Measurements from ENCODE around the gene MYH14. TPM values are rescaled to one million over a fixed set of nuclear protein-coding genes. Genes with fewer than 3 reads are reported as not detected.

The MYH14 gene
- total and polyA plus RNA-seq, 2 of the 13 experiments (the other 11 are each of a cell fraction or from before 2014, with no cell fraction given) = 5.5 to 5.8 TPM

DNA sequence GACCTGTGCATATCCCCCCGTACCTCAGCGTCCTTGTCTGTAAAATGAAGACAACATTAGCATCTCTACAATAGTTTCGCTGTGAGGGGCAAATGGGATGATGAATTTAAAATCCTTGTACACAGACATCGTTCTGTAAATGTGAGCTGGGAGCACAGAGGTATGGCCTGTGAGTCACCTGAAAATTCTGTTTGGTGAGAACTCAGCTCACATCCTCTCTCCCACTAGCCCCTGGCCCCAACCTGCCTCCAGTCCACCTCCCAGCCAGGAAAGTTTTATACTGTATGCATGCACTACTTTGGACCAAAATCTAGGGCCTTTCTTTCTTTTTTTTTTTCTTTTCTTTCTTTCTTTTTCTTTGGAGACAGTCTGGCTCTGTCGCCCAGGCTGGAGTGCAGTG, 31.7 kb upstream of the MYH14 start:
- ATAC-seq = no peak
- H3K27me3 ChIP-seq (ENCODE audit: control insufficient read depth in 1 of 2, insufficient read depth in 2 of 2, low read length in 2 of 2) = no peaks in the 10 kb centered on the region
- in situ Hi-C loops (cut with HindIII; ENCODE audit: extremely low pct_ligation_motif_present, low pct_unique_long_range_greater_than_20kb) (no loop called here), intact Hi-C loops (cut with micrococcal nuclease; ENCODE audit: unreplicated experiment) (no loop called here)
- ChIA-PET POLR2A (no interaction called here), CTCF (ENCODE audit: low intra/inter-chr PET ratio, low total read pairs) (no interaction called here)
- DNase-seq (ENCODE audit: low spot score) = no peak
- TF ChIP-seq SMARCE1 (IDR thresholded peaks at IDR 0.05; ENCODE audit: borderline replicate concordance) (no peak), ZFY (CRISPR knock-in tag; IDR thresholded peaks at IDR 0.05) (no peak), PCBP2 (optimal IDR thresholded peaks at IDR 0.05; ENCODE audit: low read depth, low read length, poor library complexity, severe bottlenecking) (no peak), FLYWCH1 (CRISPR knock-in tag; IDR thresholded peaks at IDR 0.05) (no peak), STAG1 (CRISPR knock-in tag; IDR thresholded peaks at IDR 0.05) (no peak), NCOR1 (IDR thresholded peaks at IDR 0.05; ENCODE audit: borderline replicate concordance, low read length) (no peak), ZNF121 (CRISPR knock-in tag; IDR thresholded peaks at IDR 0.05) (no peak), RAD21 (CRISPR knock-in tag; IDR thresholded peaks at IDR 0.05) (no peak), ARNT2 (CRISPR knock-in tag; IDR thresholded peaks at IDR 0.05; ENCODE audit: low read depth) (no peak), WIZ (CRISPR knock-in tag; IDR thresholded peaks at IDR 0.05) (no peak), NFKB2 (CRISPR knock-in tag; IDR thresholded peaks at IDR 0.05; ENCODE audit: borderline replicate concordance) (no peak)
- TF ChIP-seq, protein P1, sequence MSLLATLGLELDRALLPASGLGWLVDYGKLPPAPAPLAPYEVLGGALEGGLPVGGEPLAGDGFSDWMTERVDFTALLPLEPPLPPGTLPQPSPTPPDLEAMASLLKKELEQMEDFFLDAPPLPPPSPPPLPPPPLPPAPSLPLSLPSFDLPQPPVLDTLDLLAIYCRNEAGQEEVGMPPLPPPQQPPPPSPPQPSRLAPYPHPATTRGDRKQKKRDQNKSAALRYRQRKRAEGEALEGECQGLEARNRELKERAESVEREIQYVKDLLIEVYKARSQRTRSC (CRISPR knock-in tag; IDR thresholded peaks at IDR 0.05; ENCODE audit: low read depth) = no peak
- 50% methylated on average over 5 of the region's 5 CpGs for WGBS (ENCODE audit: low lambda C conversion rate)
- no TSS peak for BruUV-seq (replicated peaks)
- H3K36me3 ChIP-seq (replicated peaks in 1 of 2; ENCODE audit: control insufficient read depth in 1 of 2, insufficient read depth in 2 of 2, low read length in 2 of 2) = no peaks in the 10 kb centered on the region
- no peaks in the 10 kb centered on the region for H3K4me1 ChIP-seq (ENCODE audit: insufficient read depth, low read length)
- FAIRE-seq = no peak
- no peak overlapping the region for H3K9ac ChIP-seq (ENCODE audit: insufficient read depth, low read depth, low read length)
- no peak overlapping the region for H2AFZ ChIP-seq (ENCODE audit: low read length)
- H3K27ac ChIP-seq (ENCODE audit: extremely low read length, insufficient read depth, low read length) = no peak overlapping the region
- no peaks in the 10 kb centered on the region for H3K9me3 ChIP-seq (ENCODE audit: low read length)
- H3K4me3 ChIP-seq (replicated peaks in 1 of 3; ENCODE audit: insufficient read depth in 1 of 3, low read depth in 2 of 3, low read length in 3 of 3) = no peak overlapping the region
- H4K20me1 ChIP-seq (ENCODE audit: insufficient read depth, low read length) = no peaks in the 10 kb centered on the region
- no peaks in the 10 kb centered on the region for H3K79me2 ChIP-seq (ENCODE audit: insufficient read depth, low read length)
- no peak overlapping the region for H3K4me2 ChIP-seq (ENCODE audit: low read depth, low read length)
